Measurements from ENCODE around the gene NDUFS1. TPM values are rescaled to one million over a fixed set of nuclear protein-coding genes. Genes with fewer than 3 reads are reported as not detected.

NDUFS1 gene
- total and polyA plus RNA-seq, 9 of the 15 experiments (the other 6 are each of a cell fraction or from before 2014, with no cell fraction given), result 75.0 to 130 (median 91.5) TPM

- Histone ChIP-seq H3K4me1 (replicated peaks in 1 of 2; ENCODE audit: control insufficient read depth in 2 of 2, insufficient read depth in 2 of 2, low read length in 2 of 2) (no peaks in the 10 kb centered on the region), H3K27ac (ENCODE audit: extremely low read depth, low read depth, low read length) (no peak overlapping the region), H3K4me2 (ENCODE audit: insufficient read depth, low read length) (no peak overlapping the region), H4K20me1 (replicated peaks; ENCODE audit: control insufficient read depth, insufficient read depth, low read length) (no peaks in the 10 kb centered on the region), H2AFZ (ENCODE audit: low read depth, low read length) (no peak overlapping the region), H3K4me3 (no peak overlapping the region), H3K9me1 (ENCODE audit: control insufficient read depth, insufficient read depth, low read length) (no peaks in the 10 kb centered on the region), H3K9me3 (replicated peaks; ENCODE audit: control insufficient read depth, insufficient read depth, low read depth, low read length) (no peaks in the 10 kb centered on the region), H3K9ac (ENCODE audit: insufficient read depth in 1 of 2, low read depth in 2 of 2, low read length in 2 of 2) (no peak overlapping the region), H3K36me3 (ENCODE audit: control insufficient read depth, insufficient read depth, low read length) (peaks cover 71% of the 10 kb centered on the region), H3K27me3 (ENCODE audit: control insufficient read depth in 2 of 2, insufficient read depth in 2 of 2, low read length in 2 of 2) (no peaks in the 10 kb centered on the region), H3K79me2 (ENCODE audit: control insufficient read depth, insufficient read depth, low read length) (no peaks in the 10 kb centered on the region)
- POLR2A ChIA-PET, result interaction anchor here (1.1 to 1.5 kb wide), 2 partner anchors 11 to 31 kb away, joined by 3 read pairs; no protein-coding TSS in a partner anchor
- intact Hi-C loops (cut with micrococcal nuclease) (no loop called here), in situ Hi-C loops (cut with MboI) (no loop called here)
- ATAC-seq (peak; percentile 58; the same call in 2 of the 3 replicates), DNase-seq (ENCODE audit: extremely low read depth in 1 of 4, low spot score in 3 of 4) (no peak), FAIRE-seq (no peak)
- CTCF ChIA-PET (ENCODE audit: low intra/inter-chr PET ratio), result no interaction called here
- TF ChIP-seq STAT6 (CRISPR knock-in tag; IDR thresholded peaks at IDR 0.05) (no peak), BDP1 (IDR thresholded peaks at IDR 0.05; ENCODE audit: insufficient read depth, insufficient read length) (no peak), NR3C1 (CRISPR knock-in tag; IDR thresholded peaks at IDR 0.05) (no peak), POLR2B (IDR thresholded peaks at IDR 0.05; ENCODE audit: low read depth, partially characterized antibody) (no peak), GATA2 (CRISPR knock-in tag; IDR thresholded peaks at IDR 0.05) (no peak), ESRRB (CRISPR knock-in tag; IDR thresholded peaks at IDR 0.05; ENCODE audit: borderline replicate concordance) (no peak), VEZF1 (CRISPR knock-in tag; IDR thresholded peaks at IDR 0.05) (no peak), CREM (IDR thresholded peaks at IDR 0.05; ENCODE audit: low read depth) (no peak), IRF9 (tag; IDR thresholded peaks at IDR 0.05) (no peak), RBFOX2 (IDR thresholded peaks at IDR 0.05; ENCODE audit: low read depth, low read length) (no peak)
- BruUV-seq (replicated peaks), result no TSS peak
These were observed 31.6 kb downstream of the NDUFS1 start for GRCh38 chr2:206127656-206128055.

Measured in K562 (cell line).